ENCODE data around the gene ITPK1.

Gene ITPK1

DNA sequence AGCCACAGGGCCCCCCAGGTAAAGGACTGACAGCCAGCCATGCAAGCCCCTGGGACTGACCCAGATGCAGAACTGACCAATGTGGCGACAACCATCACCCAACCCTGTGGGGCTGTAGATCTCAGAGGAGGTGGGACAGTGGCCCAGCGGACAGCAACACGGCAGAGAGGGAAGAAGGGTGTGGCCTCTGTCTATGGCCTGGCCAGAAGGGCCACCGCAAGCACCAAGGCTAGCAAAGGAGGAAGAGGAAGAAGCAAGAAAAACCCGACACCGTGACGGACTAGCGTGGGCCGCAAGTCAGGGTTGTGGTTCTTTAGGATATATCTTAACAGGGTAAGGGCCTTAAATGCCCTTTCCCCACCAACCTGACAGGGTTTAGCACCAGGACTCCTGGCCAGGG, 71.2 kb downstream of the ITPK1 start:
- DNase-seq (ENCODE audit: low spot score): no peak

DNA sequence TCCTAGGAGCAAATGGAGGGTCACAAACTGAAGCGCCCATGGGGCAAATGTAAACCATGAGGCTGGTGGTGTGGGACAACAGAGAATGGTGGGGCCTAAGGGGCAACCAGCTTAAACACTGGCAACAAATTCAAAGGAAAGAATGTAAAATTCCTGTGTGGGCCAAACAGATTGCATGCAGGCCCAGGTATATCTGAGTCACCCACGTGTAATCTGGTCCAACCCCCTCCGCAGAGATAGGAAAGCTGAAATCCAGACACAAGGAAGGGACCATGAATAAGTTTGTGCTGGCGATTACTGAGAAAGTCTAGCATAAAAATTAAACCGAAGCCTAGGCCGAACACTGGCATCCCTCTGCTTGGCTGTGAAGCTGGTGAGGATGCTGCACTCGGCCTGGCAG, 71.6 kb downstream of the ITPK1 start:
- DNase-seq (ENCODE audit: low spot score): no peak

DNA sequence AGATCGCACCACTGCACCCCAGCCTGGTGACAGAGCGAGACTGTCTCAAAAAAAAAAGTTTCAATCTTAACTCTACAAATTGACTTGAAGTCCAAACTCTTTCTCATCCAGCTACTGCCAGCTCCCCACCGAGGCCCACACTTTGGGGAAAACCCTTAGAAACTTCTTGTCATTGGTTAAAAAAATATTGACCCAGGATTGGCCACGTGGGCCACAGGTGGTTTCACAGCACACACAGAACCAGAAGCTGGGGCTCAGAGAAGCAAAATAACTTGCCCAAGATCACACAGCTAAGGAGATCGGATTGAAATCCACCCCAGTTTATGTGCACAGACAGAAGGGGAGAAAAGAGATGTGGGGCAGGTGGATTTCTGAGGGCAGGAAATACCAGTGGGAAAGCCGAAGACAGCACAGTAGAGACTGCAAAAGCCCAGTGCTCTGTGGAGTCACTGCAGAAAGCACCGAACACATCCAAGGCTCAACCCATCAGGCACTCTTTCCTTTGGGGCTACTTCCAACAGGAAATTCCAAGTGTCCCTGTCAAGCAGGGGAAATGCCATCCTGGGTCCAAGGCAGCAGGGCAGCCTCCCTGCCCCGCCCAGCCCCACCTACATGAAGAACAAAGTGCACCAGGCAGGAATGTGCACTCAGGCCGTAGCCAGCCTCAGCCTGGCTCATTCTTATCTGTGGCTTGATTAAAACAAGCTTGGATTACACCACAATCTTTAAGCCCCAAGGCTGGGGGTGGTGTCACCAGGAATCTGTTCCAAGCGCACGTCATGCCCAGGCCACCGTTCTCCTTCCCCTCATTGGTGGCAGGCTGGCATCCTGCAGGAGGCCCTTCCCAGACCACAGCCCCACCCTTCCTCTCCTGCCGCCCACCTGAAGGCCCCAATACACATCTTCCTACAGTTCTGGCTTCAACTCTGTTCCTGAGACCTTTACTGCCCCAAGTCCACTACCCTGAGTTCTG, 72.5 kb downstream of the ITPK1 start:
- DNase-seq (ENCODE audit: low spot score): no peak

DNA sequence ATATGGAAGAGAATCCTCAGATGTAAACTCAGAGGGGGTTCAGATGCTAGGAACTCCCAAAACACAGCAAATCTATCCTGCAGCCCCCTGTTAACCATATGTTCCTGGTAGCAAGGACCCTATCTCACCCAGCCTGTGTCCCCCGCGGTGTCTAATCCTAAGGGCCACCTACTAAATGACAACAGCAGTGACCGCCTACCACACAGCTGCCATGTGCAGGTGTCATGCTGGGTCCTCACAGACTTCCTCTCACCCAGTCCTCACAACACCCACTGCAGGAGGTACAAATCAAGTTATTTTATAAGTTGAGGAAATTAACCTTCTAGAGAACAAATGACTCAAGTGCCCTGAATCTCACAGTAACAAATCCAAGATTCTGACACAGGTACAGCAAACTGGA, 73.9 kb downstream of the ITPK1 start:
- no peak for DNase-seq (ENCODE audit: low spot score)

DNA sequence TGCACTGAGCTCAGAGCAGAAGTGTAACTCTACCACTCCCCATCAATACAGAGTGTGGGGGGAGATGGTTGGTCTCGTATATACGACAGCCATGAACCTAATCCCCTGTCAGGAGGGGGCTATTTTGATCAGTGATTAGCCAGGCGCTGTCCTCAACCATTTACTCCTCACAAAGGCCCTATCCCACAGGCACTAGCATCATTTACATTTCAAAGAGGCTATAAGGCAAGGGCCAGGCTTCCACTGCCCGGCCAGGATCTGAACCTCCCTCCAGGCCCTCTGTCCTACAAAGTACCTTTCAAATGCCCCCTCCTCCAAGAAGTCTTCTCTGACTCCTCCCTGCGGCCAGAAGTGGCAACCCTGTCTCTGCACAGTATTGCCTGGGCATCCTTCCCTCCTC, 74.7 kb downstream of the ITPK1 start:
- no peak for DNase-seq (ENCODE audit: low spot score)

DNA sequence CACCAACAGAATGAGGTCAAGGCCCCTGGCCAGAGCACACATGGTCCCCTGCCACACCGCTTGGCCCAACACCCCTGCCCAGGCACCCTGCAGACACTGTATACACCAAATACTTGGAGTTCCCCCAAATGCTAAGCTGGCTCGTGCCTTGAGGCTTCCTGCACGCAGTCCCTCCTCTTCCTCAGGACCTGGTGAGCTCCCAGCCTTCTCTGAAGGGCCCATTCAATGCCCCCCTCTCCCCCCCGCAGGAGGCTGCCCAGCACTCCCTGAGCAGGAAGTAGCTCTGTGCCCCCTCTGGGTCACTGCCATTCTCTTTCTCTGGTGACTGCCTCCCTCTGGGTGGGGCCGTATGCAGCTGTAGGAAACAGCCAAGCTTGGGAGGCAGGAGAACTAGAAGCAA, 75.3 kb downstream of the ITPK1 start:
- DNase-seq (ENCODE audit: low spot score): no peak

DNA sequence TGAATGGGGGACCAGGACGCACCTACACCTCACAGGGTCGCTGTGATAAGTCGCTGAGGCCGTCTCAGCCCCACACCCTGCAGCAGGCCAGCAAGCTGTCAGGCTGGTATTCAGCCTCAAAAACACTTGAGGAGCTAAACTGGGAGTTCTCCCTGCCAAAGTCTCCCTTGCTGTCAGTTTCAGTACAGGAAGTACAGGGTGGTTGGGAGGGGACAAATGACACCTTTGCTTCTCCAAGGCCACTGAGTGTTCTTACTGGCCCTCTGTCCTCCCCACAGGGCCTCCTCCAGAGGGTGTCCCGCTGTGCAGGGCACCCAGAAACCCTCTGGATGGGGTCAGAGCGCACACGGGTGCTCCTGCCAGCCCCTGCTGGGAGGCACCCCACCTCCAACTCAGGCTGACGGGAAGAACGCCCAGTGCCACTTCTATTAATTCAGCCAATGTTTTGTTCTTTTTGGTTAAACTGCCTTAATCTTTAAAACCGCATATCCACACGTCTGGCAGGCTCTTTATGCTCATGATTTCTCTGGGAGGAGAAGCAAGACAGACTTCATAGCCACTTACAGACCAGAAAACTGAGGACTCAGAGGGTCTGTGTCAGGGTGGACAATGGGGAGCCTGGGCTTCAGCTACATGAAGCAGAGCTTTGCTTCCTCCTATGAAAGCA, 75.9 kb downstream of the ITPK1 start:
- no peak for DNase-seq (ENCODE audit: low spot score)

DNA sequence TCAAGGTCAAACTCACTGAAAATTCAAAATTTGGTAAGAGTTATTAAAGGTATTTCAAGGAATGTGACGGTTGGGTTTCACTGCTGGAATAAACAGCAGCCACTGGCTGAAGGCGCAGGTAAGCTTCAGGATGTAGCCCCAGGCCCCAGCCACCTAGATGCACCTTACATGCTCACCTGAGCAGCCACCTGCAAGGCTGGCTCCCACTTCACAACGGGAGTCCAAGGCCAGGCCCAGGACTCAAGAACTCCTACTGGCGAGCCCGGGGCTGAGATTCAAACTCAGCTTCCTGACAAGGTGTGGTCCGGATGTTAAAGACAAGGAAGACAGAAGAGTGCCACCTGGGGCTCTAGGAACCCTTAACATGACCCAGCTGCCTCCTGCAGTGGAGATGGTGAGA, 78.4 kb downstream of the ITPK1 start:
- DNase-seq (ENCODE audit: low spot score): no peak

DNA sequence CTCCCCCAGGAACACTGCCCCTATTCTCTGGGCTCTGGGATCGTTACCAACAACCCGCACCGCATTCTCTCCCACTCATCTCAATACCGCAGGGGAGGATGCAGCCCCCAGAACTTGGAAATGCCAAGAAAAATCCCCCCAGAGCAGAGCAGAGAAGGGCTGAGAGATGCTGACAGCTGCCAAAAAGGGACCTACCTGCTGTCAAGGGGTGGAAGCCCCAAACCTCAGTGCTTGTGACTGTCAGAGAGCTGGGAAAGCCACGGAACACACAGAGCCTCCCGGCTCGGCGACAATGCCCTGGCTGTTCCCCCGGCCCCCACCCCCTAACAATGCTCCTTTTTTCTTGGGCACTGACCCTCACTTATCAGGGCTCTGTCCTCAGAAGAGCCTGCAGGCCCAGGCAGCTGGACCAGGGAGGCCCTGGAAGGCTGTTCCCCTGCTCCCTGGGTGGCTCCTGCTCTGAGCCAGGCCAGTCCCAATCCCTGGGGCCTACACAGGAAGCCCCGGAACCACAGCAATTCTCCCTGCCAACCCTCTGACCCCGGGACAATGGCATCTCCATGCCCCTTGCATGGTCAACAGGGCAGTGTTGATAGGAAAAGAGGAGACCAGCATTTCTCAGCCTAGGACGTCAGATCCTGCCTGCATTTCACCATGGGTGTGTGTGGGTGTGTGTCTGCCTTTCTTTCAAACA, 78.9 kb downstream of the ITPK1 start:
- DNase-seq (ENCODE audit: low spot score): no peak

DNA sequence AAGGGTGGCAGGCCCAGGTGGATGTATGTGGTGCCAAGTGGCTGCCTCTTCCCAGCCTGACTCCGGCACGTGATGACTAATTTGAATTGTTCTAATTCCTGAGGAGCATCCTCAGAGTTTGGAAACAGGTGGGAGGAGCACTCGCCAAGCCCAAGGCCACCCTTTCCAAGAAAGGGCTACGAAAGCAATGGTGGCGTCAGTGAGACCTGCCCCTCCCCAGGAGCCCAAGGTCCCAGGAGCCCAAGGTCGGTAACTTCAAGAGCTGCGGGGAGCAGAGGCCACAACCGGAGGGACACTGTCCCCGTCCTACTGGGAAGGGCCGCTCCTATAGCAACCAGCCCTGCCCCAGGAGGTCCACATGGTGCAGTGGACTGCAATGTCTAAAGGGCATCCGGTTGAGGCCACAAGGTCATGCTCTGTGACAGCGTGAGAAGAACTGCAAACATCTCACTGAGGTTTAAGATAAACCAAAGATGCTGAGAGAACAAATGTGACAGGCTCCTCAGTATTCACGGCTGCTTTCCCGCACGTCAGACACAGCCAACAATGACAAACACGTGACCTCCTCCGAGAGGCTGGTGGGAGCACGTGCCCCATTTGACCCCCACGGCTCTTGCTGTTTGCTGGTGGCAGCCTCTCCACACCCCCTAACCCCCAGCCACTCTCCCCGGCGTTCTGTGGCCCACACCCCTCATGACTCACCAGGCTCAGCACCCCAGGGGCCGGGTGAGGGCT, 79.6 kb downstream of the ITPK1 start:
- DNase-seq (ENCODE audit: low spot score): no peak

DNA sequence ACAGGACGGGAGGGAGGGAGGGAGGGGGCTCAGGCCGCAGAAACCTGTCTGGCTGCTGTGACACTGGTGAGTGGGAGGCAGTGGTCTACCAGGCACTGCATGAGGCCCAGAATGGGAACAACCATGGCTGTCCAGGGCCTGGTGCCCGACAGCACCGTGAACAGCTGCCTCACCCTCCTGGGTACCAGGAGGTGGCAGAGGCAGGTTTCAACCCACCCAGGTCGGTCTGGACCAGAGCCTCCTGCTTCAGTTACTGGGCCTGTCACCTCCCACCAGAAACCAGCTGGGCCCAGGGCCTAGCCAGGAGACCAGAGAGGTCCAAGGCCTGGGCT, 80.2 kb downstream of the ITPK1 start:
- no peak for DNase-seq (ENCODE audit: low spot score)

DNA sequence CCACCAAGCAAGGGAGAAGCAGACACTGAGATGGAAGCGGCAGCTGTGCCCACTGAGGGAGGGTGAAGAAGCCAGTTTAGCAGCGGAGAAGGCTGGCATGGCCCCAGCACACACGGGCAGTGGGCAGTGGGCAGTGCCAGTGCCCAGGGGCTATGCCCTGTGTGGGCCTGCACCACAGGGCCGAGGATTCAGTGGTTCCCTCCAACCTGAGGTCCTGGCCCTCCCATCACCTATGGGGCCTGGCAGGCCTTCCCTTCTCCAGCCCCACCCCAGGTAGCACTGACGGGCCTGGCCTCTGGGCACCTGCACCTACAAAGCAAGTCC, 81.1 kb downstream of the ITPK1 start:
- no peak for DNase-seq (ENCODE audit: low spot score)

DNA sequence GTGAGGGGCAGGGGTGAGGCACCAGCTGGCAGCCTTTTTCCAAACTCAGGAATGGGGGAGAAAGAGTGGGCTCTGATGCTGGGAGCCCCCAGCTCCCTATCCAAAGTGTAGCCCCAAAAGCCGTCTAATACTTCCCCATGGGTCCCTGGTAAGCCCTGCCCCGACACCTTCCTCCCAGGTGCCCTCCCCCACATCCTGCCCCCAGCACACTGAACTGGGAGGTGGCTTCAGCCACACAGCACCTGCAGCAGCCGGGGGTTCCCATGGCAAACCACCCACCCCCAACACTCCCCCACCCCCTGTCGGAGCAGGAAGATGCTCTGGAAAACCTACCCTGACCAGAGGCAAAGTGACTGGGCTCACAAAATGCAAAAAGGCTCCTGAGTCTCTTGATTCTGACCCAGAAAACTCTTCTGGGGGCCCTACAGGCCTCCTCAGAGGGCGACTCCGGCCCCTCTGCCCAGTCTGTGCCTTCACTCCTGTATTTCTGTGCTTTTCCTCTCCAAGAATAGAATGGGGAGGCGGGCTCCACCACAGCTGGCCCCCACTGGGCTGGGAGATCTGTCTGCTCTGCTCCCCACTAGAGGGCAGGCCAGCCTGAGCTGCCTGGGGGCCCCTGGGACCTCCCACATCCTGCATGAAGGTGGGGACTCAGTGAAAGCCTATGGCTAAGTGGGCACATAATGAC, 81.6 kb downstream of the ITPK1 start:
- DNase-seq (ENCODE audit: low spot score): no peak

DNA sequence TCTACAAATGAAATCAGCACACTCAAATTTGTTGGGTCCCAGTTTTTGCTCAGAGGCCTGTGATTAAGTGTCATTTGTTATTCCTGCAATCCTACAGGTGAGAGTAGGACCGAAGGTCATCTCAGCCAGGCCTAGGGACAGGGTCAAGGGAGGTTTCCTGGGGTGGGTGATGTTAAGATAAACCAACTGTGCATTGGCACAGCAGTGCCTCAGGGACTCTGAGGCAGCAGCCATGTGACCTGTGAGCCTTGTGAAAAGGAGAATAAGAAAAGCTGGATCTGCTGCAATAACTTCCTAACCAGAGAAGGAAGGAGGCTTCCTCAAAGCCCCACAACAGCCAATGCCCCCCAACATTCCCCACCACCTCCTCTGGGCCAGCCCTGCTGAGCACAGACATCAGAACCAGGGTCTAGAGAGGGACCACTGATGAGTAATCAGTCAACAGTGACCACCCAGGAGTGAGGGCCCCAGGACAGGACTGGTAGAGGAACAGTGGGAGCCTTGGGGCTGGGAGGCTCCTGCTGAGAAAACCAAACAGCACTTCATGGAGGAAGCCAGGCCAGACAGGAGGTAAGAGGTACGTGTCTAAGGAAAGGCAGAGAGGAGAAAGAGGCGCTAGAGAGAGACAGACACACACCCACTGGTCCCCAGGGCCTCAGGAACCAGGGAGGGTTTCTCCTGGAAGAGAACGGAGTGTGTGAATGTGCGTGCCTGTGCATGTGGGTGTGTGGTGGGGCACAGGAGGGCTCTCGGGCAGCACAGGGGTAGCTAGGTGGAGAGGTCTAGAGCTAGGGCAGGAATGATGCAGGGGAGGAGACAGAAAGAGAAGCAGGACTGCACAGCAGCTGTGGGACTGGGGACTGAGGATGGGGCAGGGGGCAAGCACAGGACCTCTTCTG, 82.4 kb downstream of the ITPK1 start:
- DNase-seq (ENCODE audit: low spot score): no peak

DNA sequence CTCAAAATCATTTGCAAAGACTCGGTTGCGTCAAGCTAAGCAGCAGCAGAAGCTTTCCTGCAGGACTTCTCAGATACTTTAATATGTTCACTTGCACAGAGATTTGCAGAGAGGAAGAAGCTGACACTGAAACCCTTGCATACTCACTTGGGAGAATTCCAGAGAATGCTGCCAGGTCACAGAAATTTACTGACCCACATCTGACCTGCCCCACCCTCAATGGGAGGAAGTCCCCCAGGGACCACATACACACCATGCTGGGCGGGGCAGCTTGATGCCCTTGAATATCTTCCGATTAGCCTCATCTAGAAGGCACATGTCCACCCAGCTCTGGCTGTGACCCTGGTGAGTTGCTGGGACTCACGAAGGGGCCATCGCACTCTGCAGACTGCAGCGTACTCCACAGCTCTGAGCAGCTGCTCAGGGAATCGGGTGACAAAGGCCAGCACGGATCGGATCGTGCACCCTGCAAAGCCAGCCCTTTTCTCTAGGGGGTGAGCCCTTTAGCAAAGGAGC, 83.2 kb downstream of the ITPK1 start:
- DNase-seq (ENCODE audit: low spot score): no peak

DNA sequence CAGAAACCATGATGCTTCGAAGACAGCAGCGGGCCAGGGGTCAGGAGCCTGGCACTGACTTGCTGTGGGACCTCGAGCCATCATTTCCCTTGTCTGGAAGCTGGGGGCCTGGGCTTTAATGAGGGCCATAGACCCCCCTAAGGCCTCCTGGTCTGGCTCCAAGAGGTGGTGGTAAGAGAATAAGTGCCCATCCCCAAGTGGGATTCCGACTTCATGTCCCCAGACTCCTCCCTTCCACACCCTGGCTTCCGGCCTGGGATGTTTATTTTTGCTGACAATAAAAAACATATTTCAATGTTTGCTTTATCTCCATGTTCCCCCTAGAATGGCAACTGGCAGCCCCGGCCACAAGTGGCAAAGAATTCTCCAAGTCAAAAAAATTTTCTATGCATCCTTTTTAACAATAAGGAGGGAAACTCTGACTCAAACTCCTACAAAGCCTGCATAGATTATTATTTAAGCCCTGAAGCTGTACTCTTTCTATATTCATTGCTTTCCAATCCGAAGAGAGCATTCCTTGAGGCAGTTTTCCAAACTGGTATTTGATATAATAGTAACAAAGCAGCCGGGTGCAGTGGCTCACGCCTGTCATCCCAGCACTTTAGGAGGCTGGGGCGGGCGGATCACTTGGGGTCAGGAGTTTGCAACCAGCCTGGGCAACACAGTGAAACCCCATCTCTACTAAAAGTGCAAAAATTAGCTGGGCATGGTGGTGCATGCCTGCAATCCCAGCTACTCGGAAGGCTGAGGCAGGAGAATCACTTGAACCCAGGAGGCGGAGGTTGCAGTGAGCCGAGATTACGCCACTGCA, 84.0 kb downstream of the ITPK1 start:
- no peak for DNase-seq (ENCODE audit: low spot score)

DNA sequence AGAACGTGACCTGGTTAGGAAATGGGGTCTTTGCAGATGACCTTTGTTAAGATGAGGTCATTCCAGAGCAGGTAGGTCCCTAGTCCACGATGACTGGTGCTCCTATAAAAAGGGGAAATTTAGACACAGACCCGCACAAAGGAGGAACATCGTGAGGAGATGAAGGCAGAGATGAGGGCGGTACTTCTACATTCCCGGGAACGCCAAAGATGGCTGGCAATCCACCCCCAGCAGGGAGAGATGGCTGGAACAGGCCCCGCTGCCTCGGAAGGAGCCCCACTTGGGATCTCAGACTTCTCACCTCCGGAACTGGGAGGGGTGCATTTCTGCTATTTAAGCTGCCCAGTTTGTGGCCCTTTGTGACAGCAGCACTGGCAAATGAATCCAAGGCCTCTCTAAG, 85.0 kb downstream of the ITPK1 start:
- DNase-seq (ENCODE audit: low spot score): no peak

DNA sequence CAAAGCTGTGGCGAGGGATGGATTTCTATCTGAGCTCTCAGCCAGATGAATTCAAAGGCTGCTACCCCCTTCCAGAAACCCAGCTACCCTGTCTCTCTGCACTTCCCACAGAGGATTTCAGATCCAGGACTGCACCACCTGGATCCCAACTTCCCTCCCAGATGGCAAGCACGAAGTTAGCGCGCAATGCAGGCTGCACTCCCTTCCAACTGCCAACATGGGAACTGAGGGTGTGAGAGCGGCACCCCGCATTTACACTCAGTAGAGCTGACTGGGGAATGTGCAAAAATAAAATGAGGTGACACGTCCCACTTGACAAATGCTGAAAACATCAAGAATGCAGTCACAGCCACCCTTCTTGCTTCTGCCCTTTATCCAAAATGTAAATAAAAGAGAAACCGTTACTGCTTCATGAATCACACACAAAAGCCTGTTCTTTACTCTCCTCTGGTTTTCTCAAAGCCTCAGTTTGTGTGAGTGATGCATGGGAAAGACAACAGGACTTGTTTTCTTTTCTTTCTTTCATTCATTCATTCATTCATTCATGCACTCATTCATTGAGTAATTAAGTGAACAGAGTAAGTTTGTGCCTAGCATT, 85.7 kb downstream of the ITPK1 start:
- DNase-seq (ENCODE audit: low spot score): no peak

DNA sequence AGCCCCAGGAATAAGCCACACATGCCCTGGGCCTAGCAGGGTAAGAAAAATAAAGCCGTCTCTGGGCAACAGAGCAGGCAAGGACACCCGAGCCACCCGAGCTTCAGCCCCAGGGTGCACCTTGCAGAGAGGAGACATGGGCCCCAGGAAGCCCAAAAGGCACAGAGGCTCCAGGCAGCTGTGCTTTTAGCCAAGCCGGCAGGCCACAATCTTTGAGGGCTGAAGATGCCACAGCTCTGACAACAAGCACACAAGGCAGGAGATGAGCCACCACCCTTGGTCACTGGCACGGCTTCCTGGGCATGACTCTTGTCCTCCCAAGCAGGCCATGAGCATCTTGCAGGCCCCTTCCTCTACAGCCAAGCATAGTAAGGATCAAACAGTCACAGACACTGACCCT, 86.3 kb downstream of the ITPK1 start:
- DNase-seq (ENCODE audit: low spot score): no peak

DNA sequence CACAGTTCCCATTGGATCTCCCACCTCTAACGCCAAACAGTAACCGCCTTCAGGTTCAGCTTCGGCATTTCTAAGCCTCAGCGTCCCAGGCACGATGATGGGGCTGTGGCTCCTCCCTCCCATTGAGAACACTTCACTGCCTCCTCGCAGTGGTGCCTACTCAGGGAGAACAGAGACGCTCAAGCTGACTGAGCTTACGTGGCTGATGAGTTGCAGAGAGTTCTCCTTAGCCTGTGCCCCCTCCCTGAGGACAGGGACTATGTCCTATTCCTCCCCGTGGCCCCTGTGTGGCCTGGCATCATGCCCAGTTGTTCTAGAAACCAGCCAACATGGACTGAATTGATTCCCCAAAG, 87.0 kb downstream of the ITPK1 start:
- DNase-seq (ENCODE audit: low spot score): no peak

Data from hematopoietic multipotent progenitor cell treated with erythropoietin and hydrocortisone succinate and interleukin-3 and kit ligand, for 17 days (in vitro differentiated cells).